ENCODE measurements around the gene TMC8.

Gene TMC8

GRCh38 chr17:78106211-78106610 is 24.4 kb upstream of the TMC8 start:
- TF ChIP-seq FOXP2 (optimal IDR thresholded peaks at IDR 0.05; ENCODE audit: control extremely low read depth, extremely low read length, insufficient read depth) (no peak), EZH2 (IDR thresholded peaks at IDR 0.05) (no peak), POLR2AphosphoS5 (IDR thresholded peaks at IDR 0.05; ENCODE audit: borderline replicate concordance, low read depth, low read length) (no peak)
- Histone ChIP-seq H3K9ac (ENCODE audit: insufficient read length) (no peak overlapping the region), H3K4me3 (no peak overlapping the region), H3K36me3 (ENCODE audit: insufficient read depth, low read length) (peaks cover 8% of the 10 kb centered on the region; the same call in 1 of the 2 replicates), H3K9me3 (ENCODE audit: low read depth, low read length) (no peaks in the 10 kb centered on the region; the same call in 1 of the 2 replicates), H3K27ac (no peak overlapping the region)
- no peak for DNase-seq (ENCODE audit: low read depth, low spot score)

GRCh38 chr17:78107457-78107856 is 23.1 kb upstream of the TMC8 start:
- no peak for DNase-seq (ENCODE audit: low read depth, low spot score)
- TF ChIP-seq EZH2 (IDR thresholded peaks at IDR 0.05) (no peak), FOXP2 (optimal IDR thresholded peaks at IDR 0.05; ENCODE audit: control extremely low read depth, extremely low read length, insufficient read depth) (no peak), POLR2AphosphoS5 (IDR thresholded peaks at IDR 0.05; ENCODE audit: borderline replicate concordance, low read depth, low read length) (no peak)
- H3K36me3 ChIP-seq (ENCODE audit: insufficient read depth, low read length) = no peaks in the 10 kb centered on the region; the same call in 1 of the 2 replicates
- no peaks in the 10 kb centered on the region for H3K9me3 ChIP-seq (ENCODE audit: low read depth, low read length)
- no peak overlapping the region for H3K4me3 ChIP-seq
- no peak overlapping the region for H3K9ac ChIP-seq (ENCODE audit: insufficient read length)
- peak overlapping the region; percentile 12; the same call in 1 of the 2 replicates for H3K27ac ChIP-seq

GRCh38 chr17:78107976-78108725 is 22.4 kb upstream of the TMC8 start:
- Histone ChIP-seq H3K9me3 (ENCODE audit: low read depth, low read length) (no peaks in the 10 kb centered on the region), H3K4me3 (no peak overlapping the region), H3K9ac (ENCODE audit: insufficient read length) (no peak overlapping the region), H3K27ac (no peak overlapping the region), H3K36me3 (ENCODE audit: insufficient read depth, low read length) (no peaks in the 10 kb centered on the region; the same call in 1 of the 2 replicates)
- TF ChIP-seq EZH2 (IDR thresholded peaks at IDR 0.05) = no peak
- TF ChIP-seq FOXP2 (optimal IDR thresholded peaks at IDR 0.05; ENCODE audit: control extremely low read depth, extremely low read length, insufficient read depth) = no peak
- TF ChIP-seq POLR2AphosphoS5 (IDR thresholded peaks at IDR 0.05; ENCODE audit: borderline replicate concordance, low read depth, low read length) = no peak
- no peak for DNase-seq (ENCODE audit: low read depth, low spot score)

GRCh38 chr17:78108726-78109488 is 21.7 kb upstream of the TMC8 start:
- H3K4me3 ChIP-seq = no peak overlapping the region
- TF ChIP-seq POLR2AphosphoS5 (IDR thresholded peaks at IDR 0.05; ENCODE audit: borderline replicate concordance, low read depth, low read length) = no peak
- no peak for TF ChIP-seq EZH2 (IDR thresholded peaks at IDR 0.05)
- no peak for TF ChIP-seq FOXP2 (optimal IDR thresholded peaks at IDR 0.05; ENCODE audit: control extremely low read depth, extremely low read length, insufficient read depth)
- H3K36me3 ChIP-seq (ENCODE audit: insufficient read depth, low read length) = no peaks in the 10 kb centered on the region; the same call in 1 of the 2 replicates
- H3K9me3 ChIP-seq (ENCODE audit: low read depth, low read length) = no peaks in the 10 kb centered on the region
- no peak overlapping the region for H3K9ac ChIP-seq (ENCODE audit: insufficient read length)
- no peak overlapping the region for H3K27ac ChIP-seq
- DNase-seq (ENCODE audit: low read depth, low spot score) = no peak

- Histone ChIP-seq H3K27ac (no peak overlapping the region), H3K9me3 (ENCODE audit: low read depth, low read length) (no peaks in the 10 kb centered on the region), H3K36me3 (ENCODE audit: insufficient read depth, low read length) (no peaks in the 10 kb centered on the region; the same call in 1 of the 2 replicates), H3K9ac (ENCODE audit: insufficient read length) (no peak overlapping the region), H3K4me3 (no peak overlapping the region)
- TF ChIP-seq EZH2 (IDR thresholded peaks at IDR 0.05) (no peak), FOXP2 (optimal IDR thresholded peaks at IDR 0.05; ENCODE audit: control extremely low read depth, extremely low read length, insufficient read depth) (no peak), POLR2AphosphoS5 (IDR thresholded peaks at IDR 0.05; ENCODE audit: borderline replicate concordance, low read depth, low read length) (no peak)
- DNase-seq (ENCODE audit: low read depth, low spot score) = no peak
Measured at GRCh38 chr17:78109489-78109761, 21.1 kb upstream of the TMC8 start.

GRCh38 chr17:78110363-78111015 is 20.1 kb upstream of the TMC8 start:
- no peak for DNase-seq (ENCODE audit: low read depth, low spot score)
- H3K36me3 ChIP-seq (ENCODE audit: insufficient read depth, low read length) = no peaks in the 10 kb centered on the region

GRCh38 chr17:78111016-78111726 is 19.4 kb upstream of the TMC8 start:
- no peak overlapping the region for H3K27ac ChIP-seq
- H3K36me3 ChIP-seq (ENCODE audit: insufficient read depth, low read length) = no peaks in the 10 kb centered on the region
- TF ChIP-seq EZH2 (IDR thresholded peaks at IDR 0.05) (no peak), POLR2AphosphoS5 (IDR thresholded peaks at IDR 0.05; ENCODE audit: borderline replicate concordance, low read depth, low read length) (no peak), FOXP2 (optimal IDR thresholded peaks at IDR 0.05; ENCODE audit: control extremely low read depth, extremely low read length, insufficient read depth) (no peak)
- H3K4me3 ChIP-seq = no peak overlapping the region
- no peak overlapping the region for H3K9ac ChIP-seq (ENCODE audit: insufficient read length)
- DNase-seq (ENCODE audit: low read depth, low spot score) = no peak
- no peaks in the 10 kb centered on the region for H3K9me3 ChIP-seq (ENCODE audit: low read depth, low read length)

More at GRCh38 chr17:78110363-78111015, 20.1 kb upstream of the TMC8 start:
- no peak overlapping the region for H3K27ac ChIP-seq
- no peak for TF ChIP-seq POLR2AphosphoS5 (IDR thresholded peaks at IDR 0.05; ENCODE audit: borderline replicate concordance, low read depth, low read length)
- no peak for TF ChIP-seq FOXP2 (optimal IDR thresholded peaks at IDR 0.05; ENCODE audit: control extremely low read depth, extremely low read length, insufficient read depth)
- no peak for TF ChIP-seq EZH2 (IDR thresholded peaks at IDR 0.05)
- no peak overlapping the region for H3K4me3 ChIP-seq
- no peaks in the 10 kb centered on the region for H3K9me3 ChIP-seq (ENCODE audit: low read depth, low read length)
- no peak overlapping the region for H3K9ac ChIP-seq (ENCODE audit: insufficient read length)
